Ishikawa (cell line): ENCODE data around the gene BTBD8.

ENCODE experiments used
- EGR1 ChIP-seq: IDR thresholded peaks from 2 replicates; pipeline ENCODE4 v1.6.1; 2012
- FOXM1 ChIP-seq: IDR thresholded peaks from 2 replicates; pipeline ENCODE4 v1.6.1; 2012; ENCODE audit warnings: low read depth, borderline replicate concordance
- NFIC ChIP-seq: IDR thresholded peaks from 2 replicates; pipeline ENCODE4 v1.6.1; 2012
- TCF12 ChIP-seq: IDR thresholded peaks from 2 replicates; pipeline ENCODE4 v1.6.1; 2012; ENCODE audit warnings: low read depth
- TEAD4 ChIP-seq: IDR thresholded peaks from 2 replicates; pipeline ENCODE4 v1.6.1; 2012
- ZBTB7A ChIP-seq: IDR thresholded peaks from 2 replicates; pipeline ENCODE4 v1.6.1; 2012; ENCODE audit warnings: low read depth
- TF ChIP-seq, protein P1 (sequence below): IDR thresholded peaks from 2 replicates; pipeline ENCODE4 v1.6.1; 2012
- TF ChIP-seq, protein P2 (sequence below): IDR thresholded peaks from 2 replicates; pipeline ENCODE4 v1.6.1; 2012; ENCODE audit warnings: low read depth, mild to moderate bottlenecking

DNA sequence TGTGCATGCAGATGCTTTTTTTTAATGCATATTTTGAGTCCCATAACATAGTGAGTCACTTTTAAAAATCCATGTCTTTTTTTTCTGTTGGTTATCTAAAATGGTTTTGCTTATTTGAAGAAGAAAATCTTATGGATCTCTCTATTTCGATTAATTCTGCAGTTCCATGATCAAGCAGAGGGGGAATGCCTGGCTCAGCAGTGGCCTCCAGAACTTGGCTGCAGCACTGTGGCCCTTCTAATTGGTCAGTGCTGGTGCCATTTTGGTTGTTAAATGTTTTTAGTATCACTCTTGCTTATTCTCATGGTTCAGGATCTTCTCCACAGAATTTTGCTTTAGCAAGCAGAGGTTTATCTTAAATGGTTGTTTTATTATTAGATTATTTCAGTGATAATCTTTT, 39.2 kb upstream of the BTBD8 start:
- TF ChIP-seq, protein P1, sequence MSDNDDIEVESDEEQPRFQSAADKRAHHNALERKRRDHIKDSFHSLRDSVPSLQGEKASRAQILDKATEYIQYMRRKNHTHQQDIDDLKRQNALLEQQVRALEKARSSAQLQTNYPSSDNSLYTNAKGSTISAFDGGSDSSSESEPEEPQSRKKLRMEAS, result no peak
- TF ChIP-seq, protein P2, sequence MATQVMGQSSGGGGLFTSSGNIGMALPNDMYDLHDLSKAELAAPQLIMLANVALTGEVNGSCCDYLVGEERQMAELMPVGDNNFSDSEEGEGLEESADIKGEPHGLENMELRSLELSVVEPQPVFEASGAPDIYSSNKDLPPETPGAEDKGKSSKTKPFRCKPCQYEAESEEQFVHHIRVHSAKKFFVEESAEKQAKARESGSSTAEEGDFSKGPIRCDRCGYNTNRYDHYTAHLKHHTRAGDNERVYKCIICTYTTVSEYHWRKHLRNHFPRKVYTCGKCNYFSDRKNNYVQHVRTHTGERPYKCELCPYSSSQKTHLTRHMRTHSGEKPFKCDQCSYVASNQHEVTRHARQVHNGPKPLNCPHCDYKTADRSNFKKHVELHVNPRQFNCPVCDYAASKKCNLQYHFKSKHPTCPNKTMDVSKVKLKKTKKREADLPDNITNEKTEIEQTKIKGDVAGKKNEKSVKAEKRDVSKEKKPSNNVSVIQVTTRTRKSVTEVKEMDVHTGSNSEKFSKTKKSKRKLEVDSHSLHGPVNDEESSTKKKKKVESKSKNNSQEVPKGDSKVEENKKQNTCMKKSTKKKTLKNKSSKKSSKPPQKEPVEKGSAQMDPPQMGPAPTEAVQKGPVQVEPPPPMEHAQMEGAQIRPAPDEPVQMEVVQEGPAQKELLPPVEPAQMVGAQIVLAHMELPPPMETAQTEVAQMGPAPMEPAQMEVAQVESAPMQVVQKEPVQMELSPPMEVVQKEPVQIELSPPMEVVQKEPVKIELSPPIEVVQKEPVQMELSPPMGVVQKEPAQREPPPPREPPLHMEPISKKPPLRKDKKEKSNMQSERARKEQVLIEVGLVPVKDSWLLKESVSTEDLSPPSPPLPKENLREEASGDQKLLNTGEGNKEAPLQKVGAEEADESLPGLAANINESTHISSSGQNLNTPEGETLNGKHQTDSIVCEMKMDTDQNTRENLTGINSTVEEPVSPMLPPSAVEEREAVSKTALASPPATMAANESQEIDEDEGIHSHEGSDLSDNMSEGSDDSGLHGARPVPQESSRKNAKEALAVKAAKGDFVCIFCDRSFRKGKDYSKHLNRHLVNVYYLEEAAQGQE, result no peak
- TF ChIP-seq ZBTB7A, result no peak
- no peak for TF ChIP-seq TEAD4
- no peak for TF ChIP-seq EGR1
- no peak for TF ChIP-seq TCF12
- no peak for TF ChIP-seq NFIC
- TF ChIP-seq FOXM1, result no peak
